GM21423 (cell line): ENCODE measurements around the gene APH1B.
"Not testable (repeated sequence)": the region's sequence is repeated elsewhere in the genome, so short reads cannot be mapped to it uniquely, and the experiment has no call there.

Source experiments
- ATAC-seq: cut with Tn5 transposase; IDR thresholded peaks from one replicate; pipeline ENCODE4 v1.9.1; 2021; ENCODE audit warnings: mild to moderate bottlenecking, moderate library complexity; ENCODE audit not compliant: unreplicated experiment

The APH1B gene

DNA sequence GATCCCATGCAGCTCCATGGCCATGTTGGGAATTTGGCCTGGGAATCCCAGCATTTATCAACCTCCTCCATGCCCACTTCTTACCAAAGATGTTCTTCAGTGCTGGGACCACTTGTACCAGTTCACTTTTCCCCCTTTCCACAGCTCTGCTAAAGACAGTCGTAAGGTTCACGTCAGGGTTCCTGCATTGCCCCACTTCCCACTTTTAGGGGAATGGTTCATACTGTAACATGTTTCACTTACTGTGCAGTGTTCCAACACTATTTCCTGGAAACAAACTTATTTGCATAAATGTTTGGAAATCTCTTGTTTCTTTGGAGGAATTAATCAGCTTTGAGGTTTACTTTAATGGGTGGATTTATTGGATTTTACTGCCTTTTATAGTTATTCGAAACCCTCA lies 17.0 kb downstream of the APH1B start:
- ATAC-seq: no peak

DNA sequence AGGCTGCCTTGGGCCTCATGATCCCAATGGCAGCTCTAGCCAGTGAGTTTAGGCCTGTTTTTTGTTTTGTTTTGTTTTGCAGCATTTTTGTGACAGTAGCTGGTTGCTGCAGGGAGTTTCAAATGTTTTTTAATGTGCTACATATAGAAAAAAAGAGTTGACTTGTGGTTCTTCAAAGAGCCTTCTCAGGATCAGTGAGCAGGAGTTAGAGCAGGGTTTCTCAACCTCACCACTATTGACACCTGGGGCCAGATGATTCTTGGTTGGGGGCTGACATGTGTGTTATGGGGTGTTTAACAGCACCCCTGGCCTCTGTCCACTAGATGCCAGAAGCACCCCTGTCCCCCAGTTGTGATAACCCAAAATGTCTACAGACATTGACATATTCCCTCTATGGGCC lies 17.9 kb downstream of the APH1B start:
- no peak for ATAC-seq

DNA sequence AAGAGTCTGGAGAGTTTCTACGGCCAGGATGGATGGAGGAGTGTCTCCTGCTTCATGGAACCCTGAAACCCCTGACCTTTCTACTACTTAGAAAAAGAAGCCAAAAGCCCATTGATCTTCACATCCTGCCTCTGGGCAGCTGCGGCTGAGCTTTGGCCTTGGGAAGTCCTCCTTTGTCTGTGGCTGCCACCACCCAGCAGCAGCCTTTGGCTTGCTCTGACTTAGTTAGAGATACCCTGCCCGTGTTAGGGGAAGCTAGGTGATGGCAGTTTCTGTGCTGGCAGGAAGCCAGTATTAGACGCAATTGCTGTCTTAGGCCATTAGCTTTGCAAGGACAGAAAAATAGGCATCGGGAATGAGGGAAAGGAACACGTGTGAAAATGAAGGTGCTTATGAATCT lies 18.8 kb downstream of the APH1B start:
- ATAC-seq: no peak

DNA sequence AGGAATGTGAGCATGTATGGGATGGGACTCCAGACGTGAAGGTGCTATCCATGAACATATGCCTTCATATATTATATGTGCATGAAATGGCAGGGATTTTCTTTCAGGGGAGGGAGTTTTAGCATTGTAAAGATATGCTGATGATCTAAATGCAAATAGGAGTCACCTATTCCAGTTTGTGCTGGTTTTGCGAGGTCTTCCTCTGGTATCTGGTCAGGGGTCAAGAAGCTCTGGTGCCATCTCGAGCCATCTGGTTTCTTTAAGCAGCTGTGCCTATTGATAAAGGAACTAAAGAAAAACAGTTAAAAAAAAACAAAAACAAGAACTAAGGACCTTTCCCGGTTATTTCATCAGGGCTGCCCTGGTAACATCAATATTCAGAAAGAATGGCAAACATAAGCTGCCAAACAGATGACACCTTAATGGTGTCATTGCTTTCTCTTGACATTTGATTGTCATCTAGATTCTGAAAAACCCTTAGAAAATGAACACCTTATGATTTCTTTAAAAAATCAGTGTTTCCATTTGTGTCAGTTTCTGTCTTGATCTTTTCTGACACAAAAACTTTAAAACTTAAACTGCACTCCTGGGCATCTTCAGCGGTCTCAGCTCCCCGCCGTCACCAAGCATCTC lies 22.7 kb downstream of the APH1B start:
- ATAC-seq: no peak

DNA sequence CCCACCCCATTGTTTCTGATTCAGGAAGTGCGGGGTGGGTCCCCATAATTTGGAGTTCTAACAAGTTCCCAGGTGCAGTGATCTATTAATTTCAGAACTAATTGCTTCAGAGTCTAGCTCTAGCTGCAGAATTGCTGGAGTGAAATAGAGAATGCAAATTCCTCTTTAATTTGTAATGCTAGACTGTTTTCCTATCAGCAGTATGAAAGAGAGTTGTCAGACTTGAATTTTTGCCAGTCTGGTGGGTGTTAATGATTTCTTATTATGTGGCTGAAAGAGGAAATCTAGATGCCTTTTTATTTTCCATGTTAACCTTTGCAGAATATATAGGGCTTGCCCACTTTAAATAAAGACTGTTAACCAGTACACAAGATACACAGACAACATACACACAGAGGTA lies 23.7 kb downstream of the APH1B start:
- no peak for ATAC-seq

DNA sequence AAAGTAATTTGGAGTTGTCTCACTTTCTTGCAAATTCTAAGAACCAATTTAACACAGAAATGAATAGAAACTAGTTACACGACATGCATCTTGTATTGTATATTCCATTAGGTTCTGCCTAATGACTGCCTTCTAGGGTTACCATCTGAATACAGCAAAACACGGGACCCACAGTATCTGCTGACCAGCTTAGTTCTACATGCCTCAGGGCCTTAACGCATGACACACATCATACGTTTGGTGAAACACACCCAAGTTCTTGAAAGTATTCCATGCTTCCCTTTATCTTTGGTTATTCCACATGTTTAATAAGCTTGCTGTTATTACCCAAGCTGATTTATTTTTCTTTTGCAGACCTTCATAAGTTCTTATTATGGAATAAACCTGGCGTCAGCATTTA lies 27.9 kb downstream of the APH1B start:
- no peak for ATAC-seq

DNA sequence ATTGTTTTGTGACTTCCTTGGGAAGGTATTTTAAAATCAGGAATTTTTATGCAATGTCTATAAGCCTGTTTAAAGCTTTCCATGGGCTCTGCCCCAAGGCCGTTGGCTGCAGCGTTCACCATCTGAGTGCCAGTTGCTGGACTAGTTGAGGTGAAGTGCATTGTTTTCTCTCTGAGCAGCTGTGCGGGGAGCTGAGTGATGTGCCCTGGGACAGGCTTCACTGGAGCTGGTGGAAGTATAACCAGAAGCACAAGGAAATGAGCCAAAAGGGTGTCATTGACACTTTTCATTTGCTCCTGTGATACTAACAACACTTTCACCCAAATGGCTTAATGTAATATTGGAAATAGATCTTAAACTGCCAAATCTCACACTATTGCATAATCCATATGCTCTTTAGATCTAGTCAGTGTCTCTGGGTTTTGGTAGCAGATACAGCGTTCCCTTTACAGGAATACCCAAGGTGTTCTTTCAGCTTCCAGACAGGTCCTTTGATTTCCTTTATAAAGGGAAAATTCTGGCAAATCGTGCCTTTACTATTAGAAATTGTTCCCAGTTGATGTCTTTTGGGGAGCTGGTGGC lies 29.2 kb downstream of the APH1B start:
- ATAC-seq: no peak

DNA sequence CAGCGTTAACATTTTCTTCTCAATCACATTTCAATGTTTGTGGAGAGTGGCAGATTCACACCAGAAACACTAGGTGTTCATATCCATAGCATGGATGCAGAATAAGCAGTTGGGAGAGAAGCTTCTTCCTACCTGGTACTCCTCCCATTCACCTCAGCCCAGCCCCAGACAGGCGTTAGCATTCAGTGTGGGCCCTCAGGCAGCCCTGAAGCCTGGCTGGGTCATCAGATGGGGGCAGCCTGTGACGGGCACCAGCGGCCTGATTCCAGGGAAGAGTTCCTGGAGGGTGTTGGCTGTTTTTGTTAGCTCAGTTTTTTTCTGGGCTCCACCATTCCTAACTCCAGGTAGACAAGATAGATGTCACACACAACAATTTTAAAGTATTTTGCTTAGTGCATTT lies 31.1 kb downstream of the APH1B start:
- ATAC-seq: no peak

DNA sequence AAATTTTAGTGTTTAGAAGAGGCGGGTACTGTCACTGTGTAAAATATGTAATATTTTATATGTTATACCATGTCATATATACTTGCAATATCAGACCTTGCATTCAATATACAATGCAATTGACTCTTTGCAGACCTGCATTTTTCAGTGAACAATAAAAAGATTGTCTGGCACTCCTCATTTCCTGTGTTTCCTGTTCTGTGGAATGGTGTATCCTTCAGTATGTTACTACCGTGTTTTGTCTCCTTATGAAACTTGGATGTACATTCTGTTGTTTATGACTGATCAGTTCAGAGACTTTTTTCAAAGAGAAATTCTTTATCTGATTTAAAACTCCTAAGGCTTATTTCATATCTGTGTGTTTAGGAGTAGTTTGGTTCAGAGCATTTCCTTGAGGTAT lies 31.5 kb downstream of the APH1B start:
- no peak for ATAC-seq

DNA sequence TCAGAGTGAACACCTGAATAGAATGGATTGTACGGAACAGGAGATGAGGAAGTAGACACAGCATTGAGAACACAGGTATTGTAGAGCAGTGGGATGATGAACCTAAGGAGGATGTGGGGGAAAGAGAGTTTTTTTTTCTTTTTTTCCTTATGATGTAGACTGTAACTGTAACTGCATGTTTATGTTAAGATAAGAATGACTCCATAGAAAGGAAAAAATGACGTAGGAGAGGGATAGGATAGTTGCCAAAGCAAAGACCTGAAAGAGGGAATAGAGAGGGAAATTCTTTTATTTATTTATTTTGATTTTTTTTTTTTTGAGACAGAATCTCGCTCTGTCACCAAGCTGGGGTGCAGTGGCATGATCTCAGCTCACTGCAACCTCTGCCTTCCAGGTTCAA lies 33.2 kb downstream of the APH1B start:
- ATAC-seq: no peak

DNA sequence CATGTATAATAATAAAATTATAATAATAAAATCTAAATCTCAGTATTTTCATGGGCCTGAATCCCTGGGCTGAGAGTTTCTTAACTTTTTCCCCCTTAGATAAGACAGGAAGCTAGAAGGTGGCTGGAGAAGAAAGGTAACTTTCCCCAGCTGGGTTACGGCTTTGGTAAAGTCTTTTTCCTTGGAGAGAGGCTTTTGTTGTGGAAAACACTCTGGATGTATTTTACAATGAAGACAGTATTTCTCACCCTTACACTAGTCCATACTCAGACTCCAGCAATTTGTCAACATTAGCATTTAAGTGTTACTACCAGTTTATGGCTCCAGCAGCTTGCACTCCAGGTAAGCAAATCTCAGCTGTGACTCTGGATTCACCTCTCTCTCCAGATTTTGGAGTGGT lies 34.9 kb downstream of the APH1B start:
- no peak for ATAC-seq

DNA sequence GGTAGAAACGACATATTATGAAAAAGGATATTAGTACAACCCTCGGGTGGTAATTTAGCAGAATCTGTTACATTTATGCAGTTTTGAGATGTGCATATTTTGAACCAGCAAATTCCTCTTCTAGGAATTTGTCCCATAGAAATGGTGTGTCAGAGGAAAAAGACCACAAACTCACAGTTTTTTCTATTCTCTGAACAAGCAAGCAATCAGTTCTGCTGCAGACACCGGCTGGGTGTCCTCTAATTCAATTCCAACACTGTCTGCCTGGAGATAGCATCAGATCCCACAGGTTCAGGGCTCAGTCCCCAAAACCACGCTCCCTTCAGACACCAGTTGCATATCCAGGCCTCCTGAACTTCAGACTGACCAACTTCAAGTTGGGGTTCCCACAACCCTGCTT lies 36.4 kb downstream of the APH1B start:
- ATAC-seq: no peak

DNA sequence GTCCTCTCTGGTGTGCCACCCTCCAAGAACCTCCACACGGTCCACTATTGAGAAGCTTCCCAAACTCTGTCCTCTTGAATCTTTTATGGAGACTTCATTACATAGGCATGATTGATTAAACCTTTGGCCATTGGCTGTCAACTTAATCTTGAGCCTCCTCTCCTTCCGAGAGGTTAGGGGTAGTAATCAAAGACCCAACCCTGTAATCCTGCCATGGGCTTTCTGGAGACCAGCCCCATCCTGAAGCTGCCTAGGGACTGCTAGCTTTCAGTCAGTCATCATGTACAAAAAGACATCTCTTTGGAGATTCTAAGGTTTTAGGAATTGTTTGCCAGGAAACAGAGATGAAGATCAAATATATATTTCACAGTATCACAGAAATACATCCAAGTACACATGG lies 37.0 kb downstream of the APH1B start:
- no peak for ATAC-seq

DNA sequence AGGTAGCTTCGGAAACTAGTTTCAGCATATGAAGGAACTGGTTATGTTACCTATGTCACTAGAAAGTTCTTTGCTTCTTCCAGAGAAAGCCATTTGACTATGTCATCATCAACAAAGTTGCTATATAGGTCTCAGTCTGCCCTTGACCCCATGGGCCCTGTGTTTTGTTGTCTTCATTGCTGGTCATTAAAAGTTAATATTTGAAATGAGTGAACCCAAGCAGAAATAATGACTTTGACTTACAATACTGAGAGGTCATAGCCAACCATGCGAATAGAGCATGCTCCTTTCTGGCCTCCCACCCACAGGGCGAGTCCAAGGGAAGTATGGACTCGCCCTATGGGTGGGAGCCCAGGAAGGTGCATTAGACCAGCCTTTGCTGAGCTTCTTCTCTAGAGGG lies 40.9 kb downstream of the APH1B start:
- ATAC-seq: no peak

DNA sequence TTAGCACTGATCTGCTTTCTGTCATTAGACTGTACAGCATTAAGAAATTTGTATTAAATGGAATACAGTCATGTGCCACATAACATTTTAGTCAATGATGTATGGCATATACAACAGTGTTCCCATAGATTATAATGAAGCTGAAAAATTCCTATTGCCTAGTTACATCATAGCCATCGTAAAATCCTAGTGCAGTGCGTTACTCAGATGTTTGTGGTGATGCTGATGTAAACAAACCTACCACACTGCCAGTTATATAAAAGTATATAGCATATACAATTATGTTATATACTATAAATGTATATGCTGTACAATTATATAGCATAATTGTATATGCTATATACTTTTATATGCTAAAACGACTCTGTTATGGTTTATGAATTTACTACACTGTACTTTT lies 41.7 kb downstream of the APH1B start:
- no peak for ATAC-seq

DNA sequence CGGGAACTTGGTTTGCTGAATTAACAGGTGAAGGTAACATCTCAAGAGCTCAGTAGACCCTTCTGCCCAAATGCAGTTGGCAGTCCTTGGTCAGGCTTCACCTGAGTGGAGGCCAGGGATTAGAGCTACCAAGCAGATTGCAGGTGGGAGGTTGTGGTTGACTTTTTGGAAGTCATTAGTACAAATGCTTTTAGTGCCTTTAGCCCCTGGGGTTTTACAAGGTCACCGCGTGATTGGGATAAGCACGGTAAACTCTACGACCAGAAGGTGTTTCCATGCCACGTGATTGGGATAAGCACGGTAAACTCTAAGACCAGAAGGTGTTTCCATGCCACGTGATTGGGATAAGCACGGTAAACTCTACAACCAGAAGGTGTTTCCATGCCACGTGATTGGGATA lies 43.0 kb downstream of the APH1B start:
- not testable (repeated sequence) for ATAC-seq

DNA sequence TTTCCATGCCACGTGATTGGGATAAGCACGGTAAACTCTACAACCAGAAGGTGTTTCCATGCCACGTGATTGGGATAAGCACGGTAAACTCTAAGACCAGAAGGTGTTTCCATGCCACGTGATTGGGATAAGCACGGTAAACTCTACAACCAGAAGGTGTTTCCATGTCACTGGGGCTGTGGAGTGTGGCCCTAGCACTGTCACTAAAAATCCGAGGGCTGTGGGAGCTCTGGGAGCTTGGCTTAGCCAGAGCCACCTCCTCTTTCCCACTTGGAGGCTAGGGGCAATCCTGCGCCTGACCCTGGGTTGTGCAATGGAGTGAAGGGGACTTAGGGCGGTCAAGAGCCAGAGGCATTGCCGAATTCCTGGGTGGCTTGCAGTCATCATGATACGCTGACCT lies 43.6 kb downstream of the APH1B start:
- not testable (repeated sequence) for ATAC-seq

DNA sequence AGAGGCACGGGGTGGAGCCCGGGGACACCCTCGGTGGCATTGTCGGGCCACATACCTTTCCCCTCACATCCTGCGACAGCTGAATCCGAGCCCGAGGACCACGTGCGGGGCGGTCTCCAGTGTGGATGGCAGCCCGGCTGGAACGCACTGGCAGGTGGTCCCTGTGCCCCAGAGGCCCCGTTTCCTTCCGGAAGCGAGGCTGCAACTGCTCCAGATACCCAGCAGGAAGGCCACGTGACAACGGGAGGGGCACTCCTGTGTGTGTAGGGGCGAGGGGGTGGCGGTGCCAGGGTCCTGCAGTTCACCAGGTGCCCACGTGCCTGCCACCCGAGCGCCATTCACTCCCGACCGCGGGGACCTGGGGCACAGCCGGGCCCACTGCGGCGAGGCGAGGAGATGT lies 44.1 kb downstream of the APH1B start:
- ATAC-seq: no peak

DNA sequence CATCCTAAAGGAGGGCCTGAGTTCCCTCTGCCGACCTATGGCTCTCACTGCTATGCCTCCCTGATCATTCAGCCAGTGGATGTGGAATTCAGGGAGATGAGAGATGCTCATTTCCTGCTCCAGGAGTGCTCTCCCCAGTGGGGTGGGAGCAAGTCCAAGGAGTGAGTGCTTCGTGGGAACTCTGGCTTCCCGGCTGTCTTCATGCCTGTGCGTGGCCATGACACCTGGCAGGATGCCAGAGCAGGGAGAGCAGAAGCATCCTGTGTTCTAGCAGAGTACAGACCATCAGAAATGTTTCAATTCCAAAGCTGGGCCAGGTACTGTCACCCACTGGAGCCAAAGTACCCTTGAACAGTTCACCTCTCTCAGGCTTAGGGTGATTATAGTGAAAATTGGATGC lies 45.1 kb downstream of the APH1B start:
- ATAC-seq: no peak

DNA sequence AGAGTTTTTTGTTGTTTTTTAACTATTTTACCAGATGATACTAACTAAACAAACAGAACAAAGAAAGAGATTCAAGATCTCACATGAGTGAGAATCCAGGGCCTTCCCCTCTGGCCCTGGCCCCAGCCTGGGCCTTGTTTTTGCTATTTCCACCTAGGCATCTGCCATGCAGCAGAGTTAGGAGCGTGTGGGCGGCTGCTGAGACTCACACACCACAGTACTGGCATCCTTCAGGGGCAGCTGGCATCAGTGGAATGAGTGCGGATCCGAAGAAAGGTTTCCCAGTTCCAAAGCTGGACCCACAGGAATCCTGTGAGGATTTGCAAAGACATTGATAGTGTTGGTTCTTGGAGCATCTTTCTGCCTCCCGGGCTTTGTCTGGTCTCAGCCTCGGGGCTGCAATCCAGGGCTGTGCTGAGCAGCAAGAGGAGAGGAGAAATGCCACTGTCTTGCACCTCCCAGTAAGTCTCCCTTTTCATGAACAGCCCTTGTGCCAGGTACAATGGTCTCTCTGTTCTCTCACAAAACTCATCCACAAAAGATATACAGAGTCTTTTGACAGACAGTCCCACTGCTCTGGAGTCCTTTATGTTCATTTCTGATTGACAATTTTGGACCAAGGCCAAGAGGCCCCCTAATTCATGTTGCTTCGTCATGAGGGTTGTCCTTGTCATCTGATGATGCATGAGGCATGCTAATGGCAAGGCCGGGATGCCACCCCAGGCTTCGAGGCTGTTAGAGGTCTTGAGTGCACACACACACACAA lies 46.6 kb downstream of the APH1B start:
- ATAC-seq: no peak

DNA sequence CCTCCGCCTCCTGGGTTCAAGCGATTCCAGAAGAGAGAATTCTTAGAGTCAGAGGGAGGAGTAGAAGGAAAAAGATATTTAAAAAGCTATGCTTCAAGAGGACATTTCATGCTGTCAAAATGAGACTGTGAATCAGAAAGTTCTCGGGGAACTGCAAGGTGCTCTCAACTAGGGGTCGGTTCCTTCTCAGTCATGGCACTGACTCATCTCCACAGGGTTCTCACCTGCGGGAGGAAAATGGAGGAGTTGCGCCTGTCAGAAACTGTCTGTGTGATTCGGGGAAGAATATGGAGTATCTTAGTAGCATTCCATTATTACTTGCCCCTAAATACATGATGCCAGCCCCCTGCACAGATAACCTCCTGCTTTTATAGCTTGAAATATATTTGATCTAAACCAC lies 47.4 kb downstream of the APH1B start:
- no peak for ATAC-seq

DNA sequence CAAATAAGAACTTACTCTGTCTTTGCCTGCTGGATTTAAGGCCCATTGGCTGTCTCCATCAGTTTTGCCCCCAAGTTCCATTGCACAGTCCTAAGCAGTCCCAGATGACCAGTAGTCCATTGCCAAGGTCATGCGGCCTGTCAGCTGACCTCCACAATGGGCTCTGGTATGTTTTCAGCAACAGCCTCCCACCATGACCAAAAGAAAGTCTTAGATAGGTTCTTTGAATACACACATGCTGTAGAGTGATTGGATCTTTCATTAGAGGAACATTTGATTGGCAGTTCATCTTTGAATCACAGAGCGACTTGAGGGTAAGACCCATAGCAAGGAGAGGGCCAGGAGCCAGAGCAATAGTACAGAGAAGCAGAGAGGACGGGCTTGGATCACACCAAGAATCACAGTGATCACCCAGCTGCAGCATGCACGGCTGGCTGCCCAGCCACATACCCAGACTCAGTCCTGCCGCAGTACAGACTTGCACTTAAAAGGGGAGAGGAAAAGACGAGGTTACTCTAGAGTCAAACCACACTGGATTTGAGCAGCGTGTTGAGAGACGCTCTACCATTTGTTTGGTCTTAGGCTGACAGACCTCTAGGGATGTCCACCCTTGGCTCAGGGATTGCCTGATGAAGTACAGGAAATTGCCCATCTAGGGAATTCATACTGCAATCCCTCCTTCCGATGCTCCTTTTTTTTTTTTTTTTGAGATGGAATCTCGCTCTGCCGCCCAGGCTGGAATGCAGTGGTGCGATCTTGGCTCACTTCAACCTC lies 50.4 kb downstream of the APH1B start:
- ATAC-seq: no peak
